CD4-positive, alpha-beta T cell treated with Interleukin-6 at 100 ng/mL for 8 hours (primary cell): Measurements from ENCODE around the gene LAPTM4A.
"Not testable (repeated sequence)": the region's sequence is repeated elsewhere in the genome, so short reads cannot be mapped to it uniquely, and the experiment has no call there.

Source experiments
- DNase-seq: peaks from one replicate; pipeline ENCODE4 v3.0.0-alpha.2; 2020; ENCODE audit warnings: mixed read lengths, low spot score

Gene LAPTM4A

DNA sequence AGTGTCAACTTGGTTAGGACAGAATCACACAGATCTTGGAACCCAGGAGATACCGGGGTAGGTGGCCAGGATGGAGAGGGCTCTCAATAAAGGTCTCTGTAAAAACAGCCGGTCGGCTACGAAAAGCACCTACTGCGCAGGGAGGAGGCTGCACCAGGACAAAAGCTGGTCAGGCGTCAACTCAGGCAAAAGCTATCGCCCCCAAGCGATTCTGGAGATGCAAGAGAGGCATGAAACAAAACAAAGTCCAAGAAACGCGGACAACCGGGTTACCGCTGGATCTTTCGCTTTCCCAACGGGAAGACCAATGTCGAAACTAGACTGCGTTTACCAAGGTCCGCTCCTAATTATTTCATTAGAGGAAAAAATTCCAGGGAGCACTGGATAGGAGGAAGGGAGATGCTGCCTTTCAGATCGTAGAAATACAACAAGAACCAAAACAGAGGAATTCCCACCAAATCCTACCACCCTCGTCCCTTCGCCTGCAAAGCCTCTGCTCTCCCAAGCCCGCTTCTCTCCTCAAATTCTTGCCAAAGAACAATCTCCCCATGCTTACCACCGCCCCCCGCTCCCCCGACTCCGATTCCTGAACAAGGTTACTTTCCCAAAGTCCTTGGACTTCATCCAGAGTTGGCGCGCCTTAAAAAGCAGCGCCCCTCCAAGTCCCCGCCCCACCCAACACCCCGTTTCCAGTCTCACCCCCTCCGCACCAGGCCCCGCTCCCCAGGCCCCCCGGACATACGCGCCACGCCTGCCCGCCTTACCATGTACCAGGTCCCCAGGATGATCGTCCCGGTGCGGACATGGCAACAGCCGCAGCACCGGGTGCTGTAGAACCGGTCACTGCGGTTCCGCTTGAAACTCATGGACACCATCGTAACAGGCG is 539 bp downstream of the LAPTM4A start:
- DNase-seq: peak; percentile 9

DNA sequence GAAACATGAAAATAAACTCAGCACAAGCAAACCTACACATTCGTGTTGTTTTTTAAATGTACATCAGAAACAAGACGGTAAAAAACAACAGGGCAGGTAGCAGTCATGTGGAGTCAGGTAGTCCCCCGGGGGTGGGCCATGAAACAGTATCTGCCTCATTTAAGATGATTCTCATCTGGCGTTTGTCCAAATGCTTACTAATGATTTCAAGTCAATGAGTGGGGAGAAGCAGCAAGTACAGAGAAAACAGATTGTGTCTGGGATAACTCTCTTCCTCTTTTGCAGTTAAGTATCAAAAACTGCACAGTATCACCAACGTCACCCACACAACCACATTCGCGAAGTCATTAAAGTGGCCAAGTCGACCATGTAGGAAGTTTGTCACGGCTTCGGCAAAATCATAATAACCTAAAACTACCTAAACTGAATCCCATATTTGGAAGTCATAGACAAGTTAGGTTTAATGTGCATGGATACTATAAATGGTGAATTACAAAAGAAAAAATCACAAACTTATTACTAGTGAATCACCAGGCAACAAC is 1.3 kb downstream of the LAPTM4A start:
- peak; percentile 11 for DNase-seq

DNA sequence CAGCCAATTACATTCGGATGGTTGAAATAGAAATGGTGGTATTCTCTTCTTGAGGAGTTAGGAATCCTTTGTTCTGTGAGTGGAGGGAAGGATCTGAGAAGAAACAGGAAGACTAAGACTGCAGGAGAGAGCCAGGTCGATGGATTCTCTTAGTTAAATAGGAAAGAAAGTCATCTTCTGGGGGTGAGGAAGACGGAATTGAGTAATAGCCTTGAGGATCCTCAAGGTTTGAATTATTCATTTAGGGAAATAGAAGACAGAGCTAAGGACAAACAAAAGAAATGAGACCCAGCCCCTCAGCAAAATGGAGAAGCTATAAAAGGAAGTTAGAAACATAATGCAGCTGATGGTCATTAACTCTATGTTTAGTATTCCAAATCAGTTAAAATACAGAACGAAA is 1.8 kb downstream of the LAPTM4A start:
- no peak for DNase-seq

DNA sequence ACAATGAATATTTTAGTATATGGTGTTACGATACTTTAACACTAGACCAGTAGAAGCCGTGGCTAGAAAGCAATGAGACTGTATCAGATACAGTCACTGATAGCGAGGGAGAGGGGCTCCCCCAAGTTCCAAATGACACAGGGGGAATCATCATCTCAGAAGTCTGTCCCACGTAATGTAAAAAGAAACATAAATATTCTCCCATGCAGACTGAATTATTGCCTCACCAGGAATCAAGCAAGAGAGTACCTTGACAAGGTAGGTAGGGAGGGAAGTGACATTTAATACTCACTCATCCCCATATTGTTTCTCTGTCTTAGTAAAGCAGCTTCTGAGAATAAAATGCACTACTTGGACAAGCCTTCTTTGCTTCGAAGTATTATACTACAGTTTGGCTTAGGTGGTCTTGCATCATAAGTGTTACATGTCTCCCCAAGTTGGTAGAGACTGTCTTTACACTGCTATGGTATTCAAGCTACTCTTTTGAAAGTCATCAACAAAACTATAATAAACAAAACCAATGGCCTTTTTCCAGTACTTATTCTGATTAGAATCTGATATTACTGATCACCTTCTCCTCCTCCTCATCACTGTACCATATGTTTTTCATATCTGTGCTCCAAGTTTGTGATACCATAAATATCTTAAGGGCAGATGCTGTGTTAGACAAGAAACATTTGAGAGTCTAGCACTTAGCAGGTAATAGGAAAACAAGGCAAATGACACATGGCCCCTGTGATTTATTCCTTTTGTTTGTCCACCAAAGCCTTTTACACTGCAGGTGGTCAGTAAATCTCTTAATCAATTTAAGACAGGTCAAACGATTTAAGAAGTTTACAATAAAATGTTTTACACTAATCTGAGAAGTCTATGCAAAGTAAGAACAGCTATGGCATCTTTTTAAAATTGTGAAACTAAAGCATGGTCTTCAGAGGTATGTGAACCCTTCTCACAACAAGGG is 2.7 kb downstream of the LAPTM4A start:
- no peak for DNase-seq

DNA sequence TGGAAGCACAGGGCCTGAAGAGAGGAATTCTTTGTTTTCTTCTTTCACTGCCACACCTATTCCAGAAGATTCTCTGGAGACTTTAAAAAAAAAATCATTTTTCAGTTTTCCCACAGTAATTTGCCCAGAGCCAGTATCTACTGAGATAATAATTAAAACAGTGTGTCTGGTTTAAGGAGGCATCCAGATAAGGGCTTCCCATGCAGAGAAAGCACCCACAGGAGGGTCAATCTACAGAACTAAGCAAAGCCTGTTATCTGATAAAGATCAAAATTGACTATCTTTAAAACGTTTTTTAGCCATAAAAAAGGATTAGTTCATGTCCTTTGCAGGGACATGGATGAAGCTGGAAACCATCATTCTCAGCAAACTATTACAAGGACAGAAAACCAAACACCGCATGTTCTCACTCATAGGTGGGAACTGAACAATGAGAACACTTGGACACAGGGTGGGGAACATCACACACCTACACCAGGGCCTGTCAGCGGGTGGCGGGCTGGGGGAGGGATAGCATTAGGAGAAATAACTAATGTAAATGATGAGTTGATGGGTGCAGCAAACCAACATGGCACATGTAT is 5.6 kb downstream of the LAPTM4A start:
- DNase-seq: not testable (repeated sequence)

DNA sequence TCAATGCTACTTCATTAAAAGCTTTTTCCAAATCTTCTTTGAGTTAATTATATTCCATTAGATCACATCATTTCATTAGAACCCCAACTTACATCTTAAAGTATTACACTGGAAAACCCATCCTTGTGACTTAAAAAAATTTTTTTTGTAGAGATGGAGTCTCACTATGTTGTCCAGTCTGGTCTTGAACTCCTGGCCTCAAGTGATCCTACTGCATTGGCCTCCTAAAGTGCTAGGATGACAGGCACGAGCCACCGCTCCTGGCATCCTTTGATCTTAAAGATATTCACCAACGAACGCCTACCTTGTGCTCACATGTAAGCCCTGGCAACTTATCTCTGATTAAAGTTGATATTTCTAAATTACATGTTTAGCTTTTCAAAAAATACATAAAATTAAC is 6.7 kb downstream of the LAPTM4A start:
- no peak for DNase-seq

- no peak for DNase-seq
These were observed 8.9 kb downstream of the LAPTM4A start for GRCh38 chr2:20042531-20042930.

GRCh38 chr2:20040489-20041172 is 10.8 kb downstream of the LAPTM4A start:
- no peak for DNase-seq

DNA sequence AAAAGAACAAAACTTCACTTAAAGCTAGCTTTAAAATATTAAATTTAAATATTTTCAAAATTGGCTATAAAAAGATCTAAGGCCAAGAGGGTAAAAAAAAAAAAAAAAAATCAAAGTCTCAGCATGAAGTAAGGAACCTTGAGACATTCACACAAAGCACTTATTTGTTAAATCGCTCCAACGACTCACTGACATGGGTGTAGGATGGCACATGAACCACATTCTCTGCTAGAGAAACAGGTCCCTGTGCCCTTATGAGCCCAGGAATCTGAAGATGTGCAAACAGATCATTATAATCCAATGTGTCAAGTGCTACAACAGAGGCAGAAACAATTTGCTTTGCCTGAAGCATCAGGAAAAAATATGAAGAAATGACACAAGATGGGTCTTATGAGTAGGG is 13.8 kb downstream of the LAPTM4A start:
- DNase-seq: no peak

GRCh38 chr2:20035955-20036666 is 15.3 kb downstream of the LAPTM4A start:
- no peak for DNase-seq

GRCh38 chr2:20034821-20035220 is 16.6 kb downstream of the LAPTM4A start:
- DNase-seq: no peak

DNA sequence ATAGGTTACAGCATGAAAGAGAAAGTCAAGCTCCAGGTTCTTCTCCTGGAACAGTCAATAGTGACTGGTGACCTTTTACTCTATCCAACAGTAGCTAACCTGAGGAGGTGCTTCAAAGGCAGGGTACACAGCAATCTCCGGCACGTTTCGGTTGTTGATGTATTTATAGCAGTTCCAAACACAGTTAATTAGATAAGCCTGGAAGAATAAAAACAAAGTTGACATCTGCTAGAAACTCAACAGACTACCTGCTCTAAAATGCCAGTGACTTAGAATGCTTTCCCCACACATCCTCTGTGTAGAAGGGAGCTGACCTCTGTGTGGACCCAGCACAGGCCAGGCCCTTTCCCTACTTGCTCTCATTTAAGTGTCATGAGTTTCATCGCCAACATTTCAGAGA is 17.2 kb downstream of the LAPTM4A start:
- no peak for DNase-seq

DNA sequence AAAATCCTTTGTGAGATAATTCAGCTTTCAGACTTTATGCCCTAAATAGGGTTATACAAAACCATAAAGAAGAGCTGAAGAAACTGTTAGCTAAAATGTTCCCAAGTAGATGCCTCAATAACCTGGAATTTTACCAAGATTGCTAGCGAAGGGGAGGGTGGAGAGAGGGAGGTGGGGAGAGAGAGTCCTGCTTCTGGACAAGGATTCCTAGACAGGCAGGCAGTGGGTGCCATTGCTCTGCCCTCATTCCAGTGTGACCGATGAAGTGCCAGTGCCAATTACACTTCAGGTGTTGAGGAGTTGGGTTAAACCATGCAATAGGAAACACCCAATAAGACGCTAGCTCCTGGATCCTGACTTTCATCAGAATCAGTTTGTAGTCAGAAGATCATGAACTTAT is 18.1 kb downstream of the LAPTM4A start:
- no peak for DNase-seq

- DNase-seq: no peak
These were observed 21.2 kb downstream of the LAPTM4A start for GRCh38 chr2:20030224-20030623.

GRCh38 chr2:20027705-20028434 is 23.6 kb downstream of the LAPTM4A start:
- no peak for DNase-seq

GRCh38 chr2:20027260-20027677 is 24.2 kb downstream of the LAPTM4A start:
- DNase-seq: no peak

GRCh38 chr2:20025065-20025786 is 26.2 kb downstream of the LAPTM4A start:
- DNase-seq: no peak

DNA sequence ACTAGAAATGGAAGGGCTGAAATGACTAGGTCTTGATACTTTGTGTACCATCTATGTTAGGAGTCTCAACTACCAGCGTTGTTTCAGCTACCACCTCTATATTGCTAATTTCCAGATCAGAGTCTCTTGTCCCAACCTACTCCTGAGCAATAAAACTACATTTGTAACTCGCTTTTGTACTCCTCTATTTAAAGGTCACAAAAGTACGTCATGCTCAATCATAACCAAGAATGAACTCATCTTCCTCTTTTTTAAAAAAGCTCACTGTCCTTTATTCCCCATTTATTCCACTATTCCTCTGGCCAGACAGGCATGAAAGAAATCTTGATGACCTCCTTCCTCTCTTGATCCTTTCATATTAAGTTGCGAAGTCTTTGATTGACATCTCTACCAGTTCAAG is 27.7 kb downstream of the LAPTM4A start:
- DNase-seq: no peak

- no peak for DNase-seq
These were observed 29.9 kb downstream of the LAPTM4A start for GRCh38 chr2:20021405-20022009.
